ENCODE measurements around the gene HMX3. TPM values are rescaled to one million over a fixed set of nuclear protein-coding genes. Genes with fewer than 3 reads are reported as not detected.
A peak's percentile ranks its signal among the peaks of the same experiment; 100 is the strongest.

The HMX3 gene
- total RNA-seq, 1 experiment from 2014 or later, result 15.2 TPM

GRCh38 chr10:123164319-123164718 is 28.5 kb downstream of the HMX3 start:
- ATAC-seq (no peak), DNase-seq (ENCODE audit: low read depth, low spot score) (no peak)
- CTCF ChIA-PET, result no interaction called here
- Histone ChIP-seq H3K36me3 (ENCODE audit: control insufficient read depth, insufficient read depth, low read length) (peaks cover 80% of the 10 kb centered on the region), H3K4me3 (ENCODE audit: low read depth in 2 of 2, low read length in 2 of 2) (no peak overlapping the region), H3K27me3 (ENCODE audit: control insufficient read depth, insufficient read depth, low read length) (no peaks in the 10 kb centered on the region), H3K9me3 (ENCODE audit: control insufficient read depth, insufficient read depth, low read depth, low read length) (no peaks in the 10 kb centered on the region), H3K27ac (ENCODE audit: low read length) (no peak overlapping the region), H3K4me1 (ENCODE audit: control insufficient read depth, insufficient read depth, low read length) (no peaks in the 10 kb centered on the region)
- TF ChIP-seq SIN3A (IDR thresholded peaks at IDR 0.05; ENCODE audit: borderline replicate concordance, insufficient read depth, low read depth, low read length) (no peak), POLR2AphosphoS5 (IDR thresholded peaks at IDR 0.05; ENCODE audit: low read depth, low read length) (no peak), TCF7L2 (IDR thresholded peaks at IDR 0.05; ENCODE audit: low read depth, low read length) (no peak)
- POLR2A ChIA-PET, result no interaction called here
- intact Hi-C loops (cut with micrococcal nuclease; ENCODE audit: unreplicated experiment), result no loop called here
- in situ Hi-C loops (cut with HindIII; ENCODE audit: low pct_unique_long_range_greater_than_20kb, low sequenced_read_pairs), result no loop called here
- no TSS peak for BruUV-seq (replicated peaks)

GRCh38 chr10:123165445-123166072 is 29.8 kb downstream of the HMX3 start:
- intact Hi-C loops (cut with micrococcal nuclease; ENCODE audit: unreplicated experiment), result no loop called here
- no TSS peak for BruUV-seq (replicated peaks)
- in situ Hi-C loops (cut with HindIII; ENCODE audit: low pct_unique_long_range_greater_than_20kb, low sequenced_read_pairs), result no loop called here
- ATAC-seq (peak; percentile 42), DNase-seq (ENCODE audit: low read depth, low spot score) (no peak)
- Histone ChIP-seq H3K27me3 (ENCODE audit: control insufficient read depth, insufficient read depth, low read length) (no peaks in the 10 kb centered on the region), H3K36me3 (ENCODE audit: control insufficient read depth, insufficient read depth, low read length) (peaks cover 69% of the 10 kb centered on the region), H3K27ac (ENCODE audit: low read length) (no peak overlapping the region), H3K4me1 (ENCODE audit: control insufficient read depth, insufficient read depth, low read length) (no peaks in the 10 kb centered on the region), H3K4me3 (ENCODE audit: low read depth in 2 of 2, low read length in 2 of 2) (no peak overlapping the region), H3K9me3 (ENCODE audit: control insufficient read depth, insufficient read depth, low read depth, low read length) (no peaks in the 10 kb centered on the region)
- TF ChIP-seq TCF7L2 (IDR thresholded peaks at IDR 0.05; ENCODE audit: low read depth, low read length), result no peak
- TF ChIP-seq SIN3A (IDR thresholded peaks at IDR 0.05; ENCODE audit: borderline replicate concordance, insufficient read depth, low read depth, low read length), result no peak
- no peak for TF ChIP-seq POLR2AphosphoS5 (IDR thresholded peaks at IDR 0.05; ENCODE audit: low read depth, low read length)
- no peak for TF ChIP-seq REST (IDR thresholded peaks at IDR 0.05; ENCODE audit: insufficient read depth in 1 of 2, low read depth in 2 of 2, low read length in 1 of 2)
- TF ChIP-seq, protein P1, sequence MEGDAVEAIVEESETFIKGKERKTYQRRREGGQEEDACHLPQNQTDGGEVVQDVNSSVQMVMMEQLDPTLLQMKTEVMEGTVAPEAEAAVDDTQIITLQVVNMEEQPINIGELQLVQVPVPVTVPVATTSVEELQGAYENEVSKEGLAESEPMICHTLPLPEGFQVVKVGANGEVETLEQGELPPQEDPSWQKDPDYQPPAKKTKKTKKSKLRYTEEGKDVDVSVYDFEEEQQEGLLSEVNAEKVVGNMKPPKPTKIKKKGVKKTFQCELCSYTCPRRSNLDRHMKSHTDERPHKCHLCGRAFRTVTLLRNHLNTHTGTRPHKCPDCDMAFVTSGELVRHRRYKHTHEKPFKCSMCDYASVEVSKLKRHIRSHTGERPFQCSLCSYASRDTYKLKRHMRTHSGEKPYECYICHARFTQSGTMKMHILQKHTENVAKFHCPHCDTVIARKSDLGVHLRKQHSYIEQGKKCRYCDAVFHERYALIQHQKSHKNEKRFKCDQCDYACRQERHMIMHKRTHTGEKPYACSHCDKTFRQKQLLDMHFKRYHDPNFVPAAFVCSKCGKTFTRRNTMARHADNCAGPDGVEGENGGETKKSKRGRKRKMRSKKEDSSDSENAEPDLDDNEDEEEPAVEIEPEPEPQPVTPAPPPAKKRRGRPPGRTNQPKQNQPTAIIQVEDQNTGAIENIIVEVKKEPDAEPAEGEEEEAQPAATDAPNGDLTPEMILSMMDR (IDR thresholded peaks at IDR 0.05), result peak; percentile 35
- ChIA-PET CTCF (interaction anchor here (0.6 kb wide), 1 partner anchor 9 kb away, joined by 3 read pairs; no protein-coding TSS in a partner anchor), POLR2A (no interaction called here)

- in situ Hi-C loops (cut with HindIII; ENCODE audit: low pct_unique_long_range_greater_than_20kb, low sequenced_read_pairs) (no loop called here), intact Hi-C loops (cut with micrococcal nuclease; ENCODE audit: unreplicated experiment) (no loop called here)
- H3K27me3 ChIP-seq (ENCODE audit: control insufficient read depth, insufficient read depth, low read length), result no peaks in the 10 kb centered on the region
- H3K27ac ChIP-seq (ENCODE audit: low read length), result no peak overlapping the region
- no peaks in the 10 kb centered on the region for H3K4me1 ChIP-seq (ENCODE audit: control insufficient read depth, insufficient read depth, low read length)
- no peak overlapping the region for H3K4me3 ChIP-seq (ENCODE audit: low read depth in 2 of 2, low read length in 2 of 2)
- ATAC-seq (no peak), DNase-seq (ENCODE audit: low read depth, low spot score) (no peak)
- BruUV-seq (replicated peaks), result no TSS peak
- CTCF ChIA-PET, result interaction anchor here (0.6 kb wide), 1 partner anchor 10 kb away, joined by 3 read pairs; no protein-coding TSS in a partner anchor
- POLR2A ChIA-PET, result no interaction called here
- TF ChIP-seq POLR2AphosphoS5 (IDR thresholded peaks at IDR 0.05; ENCODE audit: low read depth, low read length), result no peak
- TF ChIP-seq, protein P1 (IDR thresholded peaks at IDR 0.05), result no peak
- H3K9me3 ChIP-seq (ENCODE audit: control insufficient read depth, insufficient read depth, low read depth, low read length), result no peaks in the 10 kb centered on the region
- peaks cover 58% of the 10 kb centered on the region for H3K36me3 ChIP-seq (ENCODE audit: control insufficient read depth, insufficient read depth, low read length)
These were observed 30.8 kb downstream of the HMX3 start for GRCh38 chr10:123166618-123167017.

Data from Panc1 (cell line).